Stimulated activated CD4-positive, alpha-beta T cell treated with anti-CD3 and anti-CD28 coated beads, Interleukin-15, amount 100 ng/mL, for 48 hours (primary cell): Measurements from ENCODE around the gene RAB7A.
"Not testable (repeated sequence)": the region's sequence is repeated elsewhere in the genome, so short reads cannot be mapped to it uniquely, and the experiment has no call there.

Experiments
- DNase-seq, 2 donors: peaks; one replicate each; pipeline ENCODE4 v3.0.0-alpha.2; 2020; ENCODE audit warnings: low read depth in 2 of 2

The RAB7A gene

GRCh38 chr3:128710816-128711433 lies 15.1 kb upstream of the RAB7A start:
- DNase-seq, result no peak

- DNase-seq, result no peak
Observed at GRCh38 chr3:128712848-128713247, 13.1 kb upstream of the RAB7A start.

GRCh38 chr3:128714887-128715491 lies 11.0 kb upstream of the RAB7A start:
- DNase-seq, result no peak

- not testable (repeated sequence) for DNase-seq
Observed at GRCh38 chr3:128718892-128719291, 7.1 kb upstream of the RAB7A start.

- no peak for DNase-seq
Observed at GRCh38 chr3:128720891-128721290, 5.1 kb upstream of the RAB7A start.

- DNase-seq, result no peak
Observed at GRCh38 chr3:128723477-128723876, 2.5 kb upstream of the RAB7A start.

- DNase-seq, result no peak
Observed at GRCh38 chr3:128725547-128726022, 398 bp upstream of the RAB7A start.

GRCh38 chr3:128727059-128727458 lies 1.1 kb downstream of the RAB7A start:
- DNase-seq, result no peak

- no peak for DNase-seq
Observed at GRCh38 chr3:128727485-128727884, 1.5 kb downstream of the RAB7A start.

- no peak for DNase-seq
Observed at GRCh38 chr3:128727996-128728395, 2.0 kb downstream of the RAB7A start.

- not testable (repeated sequence) for DNase-seq
Observed at GRCh38 chr3:128728521-128728920, 2.5 kb downstream of the RAB7A start.

GRCh38 chr3:128730471-128730870 lies 4.5 kb downstream of the RAB7A start:
- no peak for DNase-seq

- DNase-seq, result no peak
Observed at GRCh38 chr3:128734523-128735189, 8.7 kb downstream of the RAB7A start.

GRCh38 chr3:128735287-128735686 lies 9.3 kb downstream of the RAB7A start:
- DNase-seq, result no peak

GRCh38 chr3:128735884-128736283 lies 9.9 kb downstream of the RAB7A start:
- DNase-seq, result no peak

GRCh38 chr3:128736601-128737000 lies 10.6 kb downstream of the RAB7A start:
- DNase-seq, result no peak

GRCh38 chr3:128740621-128741020 lies 14.6 kb downstream of the RAB7A start:
- no peak for DNase-seq

- DNase-seq, result no peak
Observed at GRCh38 chr3:128742821-128743594, 17.0 kb downstream of the RAB7A start.

- no peak for DNase-seq
Observed at GRCh38 chr3:128745742-128746141, 19.8 kb downstream of the RAB7A start.

GRCh38 chr3:128746881-128747280 lies 20.9 kb downstream of the RAB7A start:
- DNase-seq, result no peak

- no peak for DNase-seq
Observed at GRCh38 chr3:128748557-128748956, 22.6 kb downstream of the RAB7A start.

- DNase-seq, result no peak
Observed at GRCh38 chr3:128749035-128749434, 23.1 kb downstream of the RAB7A start.
